Neural progenitor cell (in vitro differentiated cells): ENCODE measurements around the gene CADPS. TPM values are rescaled to one million over a fixed set of nuclear protein-coding genes. Genes with fewer than 3 reads are reported as not detected.

Experiments used
- DNase-seq: peaks from one replicate; pipeline ENCODE4 v3.0.0-alpha.2; 2016; ENCODE audit warnings: low spot score
- H2AFZ ChIP-seq: fragments of 200-600 bp; sonication (generic); replicated peaks from 2 replicates; pipeline ENCODE4 v1.6.1; 2016; ENCODE audit warnings: antibody characterized with exemption
- H3F3A ChIP-seq: fragments of 200-600 bp; sonication (generic); 2 replicates; pipeline ENCODE4 v1.6.1; 2016; ENCODE audit warnings: antibody characterized with exemption, low read depth
- H3K27ac ChIP-seq: fragments of 200-600 bp; sonication (generic); 2 replicates; pipeline ENCODE4 v1.5.1; 2016; ENCODE audit warnings: mild to moderate bottlenecking
- H3K27me3 ChIP-seq: fragments of 200-600 bp; sonication (generic); 2 replicates; pipeline ENCODE4 v1.6.1; 2016; ENCODE audit warnings: mild to moderate bottlenecking, moderate library complexity
- H3K36me3 ChIP-seq: fragments of 200-600 bp; sonication (generic); 2 replicates; pipeline ENCODE4 v1.5.1; 2016
- H3K4me1 ChIP-seq: fragments of 200-600 bp; sonication (generic); 2 replicates; pipeline ENCODE4 v1.6.1; 2016; ENCODE audit warnings: mixed run types
- H3K4me2 ChIP-seq: fragments of 200-600 bp; sonication (generic); 2 replicates; pipeline ENCODE4 v1.6.1; 2016
- H3K4me3 ChIP-seq: fragments of 200-600 bp; sonication (generic); 2 replicates; pipeline ENCODE4 v1.5.1; 2016
- H3K79me2 ChIP-seq: fragments of 200-600 bp; sonication (generic); 2 replicates; pipeline ENCODE4 v1.6.1; 2016; ENCODE audit warnings: low read depth
- H3K9ac ChIP-seq: fragments of 200-600 bp; sonication (generic); 2 replicates; pipeline ENCODE4 v1.6.1; 2016
- H3K9me3 ChIP-seq: fragments of 200-600 bp; sonication (generic); 2 replicates; pipeline ENCODE4 v1.5.1; 2016; ENCODE audit warnings: low read depth
- H4K20me1 ChIP-seq: fragments of 200-600 bp; sonication (generic); 2 replicates; pipeline ENCODE4 v1.6.1; 2016; ENCODE audit warnings: low read depth
- H3K27ac Mint-ChIP-seq: 3 replicates; pipeline ENCODE4 v1.8.0; 2021; ENCODE audit warnings: mixed read lengths
- H3K27me3 Mint-ChIP-seq: 2 replicates; pipeline ENCODE4 v1.8.0; 2022; ENCODE audit warnings: low read depth, mild to moderate bottlenecking, inconsistent platforms, moderate library complexity, mixed read lengths; ENCODE audit not compliant: insufficient read depth
- H3K36me3 Mint-ChIP-seq: 3 replicates; pipeline ENCODE4 v1.8.0; 2021; ENCODE audit warnings: mixed read lengths
- H3K4me1 Mint-ChIP-seq: 3 replicates; pipeline ENCODE4 v1.8.0; 2021; ENCODE audit warnings: mixed read lengths
- H3K4me3 Mint-ChIP-seq: 3 replicates; pipeline ENCODE4 v1.8.0; 2021; ENCODE audit warnings: mild to moderate bottlenecking, moderate library complexity, mixed read lengths
- H3K9me3 Mint-ChIP-seq: 3 replicates; pipeline ENCODE4 v1.8.0; 2020; ENCODE audit warnings: mixed read lengths
- CTCF ChIP-seq: fragments of 200-600 bp; sonication (generic); IDR thresholded peaks from 2 replicates; pipeline ENCODE4 v1.5.1; 2017; ENCODE audit warnings: antibody characterized with exemption, mild to moderate bottlenecking
- EZH2 ChIP-seq: fragments of 200-600 bp; sonication (generic); IDR thresholded peaks from 2 replicates; pipeline ENCODE4 v1.6.1; 2017; ENCODE audit warnings: antibody characterized with exemption, mild to moderate bottlenecking, moderate library complexity
- EZH2phosphoT487 ChIP-seq: fragments of 200-600 bp; sonication (generic); IDR thresholded peaks from 2 replicates; pipeline ENCODE4 v1.6.1; 2017; ENCODE audit warnings: antibody characterized with exemption
- total RNA-seq: library from RNA; depleted of rRNA; stranded (reverse); fragments of >200 nt; gene quantifications from 2 replicates; pipeline ENCODE4 v1.2.3, GENCODE V29; 2015; ENCODE audit warnings: low replicate concordance

Gene CADPS
- total RNA-seq, 1 donor from 2014 or later = 17.3 TPM

- TF ChIP-seq EZH2phosphoT487 (no peak), EZH2 (no peak), CTCF (no peak)
- H3K4me1 ChIP-seq = peaks cover 18% of the 10 kb centered on the region
- H3K27me3 ChIP-seq = peaks cover 100% of the 10 kb centered on the region
- DNase-seq = no peak
- no peak overlapping the region for H3K9ac ChIP-seq
- peaks cover 29% of the 10 kb centered on the region for H3K4me1 Mint-ChIP-seq
- H3K36me3 ChIP-seq = no peaks in the 10 kb centered on the region
- no peaks in the 10 kb centered on the region for H3K79me2 ChIP-seq
- no peak overlapping the region for H3K27ac ChIP-seq
- peaks cover 6% of the 10 kb centered on the region for H3K9me3 Mint-ChIP-seq
- peaks cover 2% of the 10 kb centered on the region for H3K36me3 Mint-ChIP-seq
- peaks cover 17% of the 10 kb centered on the region for H3F3A ChIP-seq
- H3K9me3 ChIP-seq = no peaks in the 10 kb centered on the region
- H4K20me1 ChIP-seq = peaks cover 59% of the 10 kb centered on the region
- H2AFZ ChIP-seq = no peak overlapping the region
- H3K4me3 Mint-ChIP-seq = no peak overlapping the region
- H3K27me3 Mint-ChIP-seq = peaks cover 25% of the 10 kb centered on the region
- H3K4me3 ChIP-seq = no peak overlapping the region
- H3K4me2 ChIP-seq = no peak overlapping the region
- H3K27ac Mint-ChIP-seq = no peak overlapping the region
Measured at GRCh38 chr3:62421207-62421606, 454.0 kb downstream of the CADPS start.

GRCh38 chr3:62416144-62416543 is 459.1 kb downstream of the CADPS start:
- Histone ChIP-seq H3K79me2 (no peaks in the 10 kb centered on the region), H2AFZ (no peak overlapping the region), H3F3A (peaks cover 40% of the 10 kb centered on the region), H3K4me2 (peak overlapping the region; percentile 72), H3K4me1 (peaks cover 30% of the 10 kb centered on the region), H3K36me3 (no peaks in the 10 kb centered on the region), H3K27ac (peak overlapping the region; percentile 90), H4K20me1 (peaks cover 80% of the 10 kb centered on the region), H3K9me3 (no peaks in the 10 kb centered on the region), H3K27me3 (peaks cover 91% of the 10 kb centered on the region), H3K4me3 (peak overlapping the region; percentile 21), H3K9ac (no peak overlapping the region)
- H3K36me3 Mint-ChIP-seq = no peaks in the 10 kb centered on the region
- H3K27ac Mint-ChIP-seq = peak overlapping the region; percentile 75
- TF ChIP-seq EZH2 (no peak), EZH2phosphoT487 (peak; percentile 100)
- DNase-seq = peak; percentile 61
- H3K9me3 Mint-ChIP-seq = no peaks in the 10 kb centered on the region
- H3K4me1 Mint-ChIP-seq = peaks cover 49% of the 10 kb centered on the region
- H3K4me3 Mint-ChIP-seq = peak overlapping the region; percentile 67
- peaks cover 26% of the 10 kb centered on the region for H3K27me3 Mint-ChIP-seq

- peaks cover 83% of the 10 kb centered on the region for H4K20me1 ChIP-seq
- H3K9me3 Mint-ChIP-seq = no peaks in the 10 kb centered on the region
- peak overlapping the region; percentile 71 for H3K4me2 ChIP-seq
- no peaks in the 10 kb centered on the region for H3K36me3 ChIP-seq
- peaks cover 91% of the 10 kb centered on the region for H3K27me3 ChIP-seq
- peaks cover 27% of the 10 kb centered on the region for H3K4me1 ChIP-seq
- no peak overlapping the region for H2AFZ ChIP-seq
- peaks cover 44% of the 10 kb centered on the region for H3K4me1 Mint-ChIP-seq
- H3K27ac Mint-ChIP-seq = peak overlapping the region; percentile 95
- H3K27ac ChIP-seq = peak overlapping the region; percentile 30
- peak overlapping the region; percentile 29 for H3K4me3 ChIP-seq
- no peak for TF ChIP-seq EZH2
- TF ChIP-seq EZH2phosphoT487 = peak; percentile 100
- no peak for TF ChIP-seq CTCF
- H3K27me3 Mint-ChIP-seq = peaks cover 22% of the 10 kb centered on the region
- H3F3A ChIP-seq = peaks cover 40% of the 10 kb centered on the region
- H3K4me3 Mint-ChIP-seq = peak overlapping the region; percentile 79
- H3K79me2 ChIP-seq = no peaks in the 10 kb centered on the region
- no peaks in the 10 kb centered on the region for H3K36me3 Mint-ChIP-seq
- no peak overlapping the region for H3K9ac ChIP-seq
- no peaks in the 10 kb centered on the region for H3K9me3 ChIP-seq
- DNase-seq = peak; percentile 98
Measured at GRCh38 chr3:62415312-62415801, 459.9 kb downstream of the CADPS start.

- no peak overlapping the region for H2AFZ ChIP-seq
- H3K27ac Mint-ChIP-seq = peak overlapping the region; percentile 95
- H3K27ac ChIP-seq = peak overlapping the region; percentile 30
- H3K9ac ChIP-seq = no peak overlapping the region
- H3K36me3 ChIP-seq = no peaks in the 10 kb centered on the region
- no peaks in the 10 kb centered on the region for H3K79me2 ChIP-seq
- no peaks in the 10 kb centered on the region for H3K36me3 Mint-ChIP-seq
- peaks cover 42% of the 10 kb centered on the region for H3K4me1 Mint-ChIP-seq
- H3K4me1 ChIP-seq = peaks cover 27% of the 10 kb centered on the region
- peak overlapping the region; percentile 71 for H3K4me2 ChIP-seq
- H3K4me3 Mint-ChIP-seq = peak overlapping the region; percentile 79
- peaks cover 4% of the 10 kb centered on the region for H3K9me3 Mint-ChIP-seq
- H3K9me3 ChIP-seq = no peaks in the 10 kb centered on the region
- H4K20me1 ChIP-seq = peaks cover 80% of the 10 kb centered on the region
- peaks cover 23% of the 10 kb centered on the region for H3K27me3 Mint-ChIP-seq
- peak; percentile 86 for DNase-seq
- peaks cover 40% of the 10 kb centered on the region for H3F3A ChIP-seq
- TF ChIP-seq EZH2 (no peak), CTCF (no peak), EZH2phosphoT487 (no peak)
- peaks cover 91% of the 10 kb centered on the region for H3K27me3 ChIP-seq
- peak overlapping the region; percentile 29 for H3K4me3 ChIP-seq
Measured at GRCh38 chr3:62414786-62415185, 460.4 kb downstream of the CADPS start.
